Subcutaneous adipose tissue (tissue), 4 donors: ENCODE measurements around the gene UBE2D4. TPM values are rescaled to one million over a fixed set of nuclear protein-coding genes. Genes with fewer than 3 reads are reported as not detected.

ENCODE experiments used
- total RNA-seq, 4 donors: library from RNA; depleted of rRNA; stranded (reverse); fragments of >200 nt; gene quantifications; one replicate each; pipeline ENCODE4 v1.1.0, GENCODE V29; 2016
- TF ChIP-seq, protein P1 (sequence below): fragments of 450-650 bp; IDR thresholded peaks from one replicate; pipeline ENCODE4 v1.5.1; 2016; ENCODE audit warnings: low read depth, mild to moderate bottlenecking, control low read depth, antibody characterized with exemption, moderate library complexity

UBE2D4 gene
- total RNA-seq, 4 donors from 2014 or later, result 16.6 to 39.0 (median 25.9) TPM

- TF ChIP-seq, protein P1, sequence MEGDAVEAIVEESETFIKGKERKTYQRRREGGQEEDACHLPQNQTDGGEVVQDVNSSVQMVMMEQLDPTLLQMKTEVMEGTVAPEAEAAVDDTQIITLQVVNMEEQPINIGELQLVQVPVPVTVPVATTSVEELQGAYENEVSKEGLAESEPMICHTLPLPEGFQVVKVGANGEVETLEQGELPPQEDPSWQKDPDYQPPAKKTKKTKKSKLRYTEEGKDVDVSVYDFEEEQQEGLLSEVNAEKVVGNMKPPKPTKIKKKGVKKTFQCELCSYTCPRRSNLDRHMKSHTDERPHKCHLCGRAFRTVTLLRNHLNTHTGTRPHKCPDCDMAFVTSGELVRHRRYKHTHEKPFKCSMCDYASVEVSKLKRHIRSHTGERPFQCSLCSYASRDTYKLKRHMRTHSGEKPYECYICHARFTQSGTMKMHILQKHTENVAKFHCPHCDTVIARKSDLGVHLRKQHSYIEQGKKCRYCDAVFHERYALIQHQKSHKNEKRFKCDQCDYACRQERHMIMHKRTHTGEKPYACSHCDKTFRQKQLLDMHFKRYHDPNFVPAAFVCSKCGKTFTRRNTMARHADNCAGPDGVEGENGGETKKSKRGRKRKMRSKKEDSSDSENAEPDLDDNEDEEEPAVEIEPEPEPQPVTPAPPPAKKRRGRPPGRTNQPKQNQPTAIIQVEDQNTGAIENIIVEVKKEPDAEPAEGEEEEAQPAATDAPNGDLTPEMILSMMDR, result no peak
These were observed 42.0 kb upstream of the UBE2D4 start for GRCh38 chr7:43884209-43884608.

- TF ChIP-seq, protein P1, result no peak
These were observed 41.6 kb upstream of the UBE2D4 start for GRCh38 chr7:43884617-43885016.

GRCh38 chr7:43888993-43889945 lies 37.0 kb upstream of the UBE2D4 start:
- TF ChIP-seq, protein P1, result no peak

DNA sequence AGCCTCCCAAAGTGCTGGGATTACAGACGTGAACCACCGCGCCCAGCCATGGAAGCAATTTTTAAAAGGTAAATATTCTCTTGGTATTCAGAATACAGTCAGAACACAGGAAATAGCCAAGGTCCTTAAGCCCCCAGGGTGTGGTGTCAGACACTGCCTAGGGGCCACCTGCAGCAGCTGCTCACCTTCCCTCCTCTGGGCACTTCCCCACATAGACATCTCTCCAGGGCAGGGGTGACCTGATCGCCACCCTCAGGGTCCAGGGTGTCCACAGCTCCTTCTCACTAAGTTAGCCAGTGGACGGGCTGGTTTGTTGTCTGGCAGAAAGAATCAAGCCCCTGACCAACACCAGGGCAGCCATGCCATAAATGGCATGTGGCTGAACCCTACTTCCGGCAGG lies 35.8 kb upstream of the UBE2D4 start:
- TF ChIP-seq, protein P1, result no peak

GRCh38 chr7:43891069-43891955 lies 34.9 kb upstream of the UBE2D4 start:
- TF ChIP-seq, protein P1, result no peak

DNA sequence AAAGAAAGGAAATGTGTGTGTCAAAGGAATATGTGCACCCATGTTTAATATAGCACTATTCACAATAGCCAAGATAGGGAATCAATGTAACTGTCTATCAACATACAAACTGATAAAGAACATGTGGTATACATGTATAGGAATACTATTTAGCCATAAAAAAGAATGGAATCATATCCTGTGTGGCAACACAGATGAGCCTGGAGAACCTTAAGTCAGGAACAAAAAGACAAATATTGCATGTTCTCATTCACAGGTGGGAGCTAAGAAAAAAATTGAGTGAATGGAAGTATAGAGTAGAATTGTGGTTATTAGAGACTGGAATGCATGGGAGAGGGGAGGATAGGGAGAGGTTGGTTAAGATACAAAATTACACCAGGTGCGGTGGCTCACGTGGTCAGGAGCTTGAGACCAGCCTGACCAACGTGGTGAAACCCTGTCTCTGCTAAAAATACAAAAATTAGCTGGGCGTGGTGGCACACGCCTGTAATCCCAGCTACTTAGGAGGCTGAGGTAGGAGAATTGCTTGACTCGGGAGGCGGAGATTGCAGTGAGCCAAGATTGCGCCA lies 30.3 kb upstream of the UBE2D4 start:
- TF ChIP-seq, protein P1, result no peak
